A375 (cell line): Measurements from ENCODE around the gene CAV1. TPM values are rescaled to one million over a fixed set of nuclear protein-coding genes. Genes with fewer than 3 reads are reported as not detected.

Source experiments
- small RNA-seq: library from RNA; depleted of rRNA; stranded (forward); fragments of <200 nt; gene quantifications from one replicate; pipeline ENCODE3, GENCODE V24; 2014
- total RNA-seq: library from RNA; depleted of rRNA; stranded (reverse); fragments of >200 nt; shearing (Covaris generic); gene quantifications from 2 replicates; pipeline ENCODE4 v1.2.3, GENCODE V29; 2014; rRNA removed

The CAV1 gene, protein sequence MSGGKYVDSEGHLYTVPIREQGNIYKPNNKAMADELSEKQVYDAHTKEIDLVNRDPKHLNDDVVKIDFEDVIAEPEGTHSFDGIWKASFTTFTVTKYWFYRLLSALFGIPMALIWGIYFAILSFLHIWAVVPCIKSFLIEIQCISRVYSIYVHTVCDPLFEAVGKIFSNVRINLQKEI
- 84.5 and 101 TPM in 2 replicates for total RNA-seq

DNA sequence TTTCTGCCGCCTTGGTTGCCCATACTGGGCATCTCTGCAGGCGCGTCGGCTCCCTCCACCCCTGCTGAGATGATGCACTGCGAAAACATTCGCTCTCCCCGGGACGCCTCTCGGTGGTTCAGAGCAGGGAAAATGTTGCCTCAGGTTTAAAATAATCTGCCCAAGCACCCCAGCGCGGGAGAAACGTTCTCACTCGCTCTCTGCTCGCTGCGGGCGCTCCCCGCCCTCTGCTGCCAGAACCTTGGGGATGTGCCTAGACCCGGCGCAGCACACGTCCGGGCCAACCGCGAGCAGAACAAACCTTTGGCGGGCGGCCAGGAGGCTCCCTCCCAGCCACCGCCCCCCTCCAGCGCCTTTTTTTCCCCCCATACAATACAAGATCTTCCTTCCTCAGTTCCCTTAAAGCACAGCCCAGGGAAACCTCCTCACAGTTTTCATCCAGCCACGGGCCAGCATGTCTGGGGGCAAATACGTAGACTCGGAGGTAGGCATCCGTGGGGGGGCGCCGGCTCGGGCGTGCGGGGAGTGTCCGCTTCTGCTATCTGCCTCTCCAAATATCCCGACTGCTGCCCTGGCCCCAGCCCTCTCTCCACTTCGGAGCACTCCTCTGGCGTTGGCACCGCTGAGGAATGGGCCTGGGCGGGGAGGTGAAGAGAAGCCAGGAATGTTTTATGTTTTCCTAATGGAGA lies at the start of gene CAV1:
TSS of gene CAV1 (plus strand) at position 428 of the 689 bp plus-strand sequence. CDS start at position 455, 27 bp downstream.

DNA sequence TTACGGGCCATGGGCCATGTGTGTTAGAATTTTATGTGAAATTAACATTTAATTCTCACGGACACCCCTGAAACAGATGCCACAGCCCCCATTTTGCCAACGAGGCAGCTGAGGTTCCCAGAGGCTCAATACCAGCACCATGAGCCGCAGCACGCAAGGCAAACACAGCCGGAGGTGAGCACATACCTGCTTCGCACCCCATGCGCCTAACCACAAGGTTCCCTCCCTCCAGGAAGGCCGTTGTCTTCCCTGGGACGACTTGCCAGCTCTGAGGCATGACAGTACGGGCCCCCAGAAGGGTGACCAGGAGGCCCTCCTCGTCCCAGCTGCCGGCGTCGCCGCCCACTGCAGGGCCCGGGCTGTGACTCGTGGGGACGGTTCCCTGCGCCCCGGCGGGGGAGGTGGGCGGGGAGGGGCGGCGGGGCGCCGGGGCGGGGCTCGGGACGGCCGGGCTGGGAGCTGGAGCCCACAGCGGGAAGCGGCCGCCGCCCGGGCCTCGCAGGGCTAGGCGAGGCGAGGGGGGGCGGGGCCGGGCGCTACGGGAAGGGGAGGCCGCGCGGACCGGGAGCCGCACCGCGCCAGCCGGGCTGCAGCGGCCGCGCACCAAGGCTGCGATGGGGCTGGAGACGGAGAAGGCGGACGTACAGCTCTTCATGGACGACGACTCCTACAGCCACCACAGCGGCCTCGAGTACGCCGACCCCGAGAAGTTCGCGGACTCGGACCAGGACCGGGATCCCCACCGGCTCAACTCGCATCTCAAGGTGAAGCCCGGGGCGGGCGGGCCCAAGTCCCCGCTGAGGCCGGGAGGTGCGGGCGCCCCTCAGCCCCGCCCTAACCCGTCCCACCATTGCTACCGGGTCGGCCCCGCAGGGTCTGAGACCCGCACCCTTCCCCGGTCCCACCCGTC lies 25.4 kb upstream of the CAV1 start, which contains the start of gene CAV2:
TSS of gene CAV2 (plus strand) at position 571 of the 910 bp plus-strand sequence. CDS start at position 615, 44 bp downstream.

Small RNA genes lying within 50 kb of the gene (small RNA-seq; reads per million reads assigned to genes)
- not detected for gene AC006159.2

Other genes with a start within 250 kb of the CAV1 start
- gene CAV2, start 25.3 kb upstream of the CAV1 start, total RNA-seq, result 12.8 and 17.1 TPM in 2 replicates
- gene MET, start 147.2 kb downstream of the CAV1 start, total RNA-seq, result 69.2 and 72.3 TPM in 2 replicates